Pancreas (tissue), 10 donors: ENCODE results near the gene TRIM28. TPM values are rescaled to one million over a fixed set of nuclear protein-coding genes. Genes with fewer than 3 reads are reported as not detected.

Experiments
- ATAC-seq, 4 donors: fragments of 200-7000 bp; cut with Tn5 transposase; one replicate each; pipeline versions ENCODE4 v1.8.0 to v1.9.1; 2020; ENCODE audit warnings: mild to moderate bottlenecking in 4 of 4, moderate library complexity in 4 of 4
- DNase-seq, 6 donors: peaks; one replicate each; pipeline ENCODE4 v3.0.0-alpha.2; 2020
- FAIRE-seq: peaks from 2 replicates; lab custom pipeline; 2012; peaks lifted over from hg19 to GRCh38; lab: Jason Lieb, UNC
- H3K27ac ChIP-seq, 4 donors: fragments of 200-600 bp; sonication (generic); 1 replicate in 3 of 4; 2 replicates in 1 of 4; pipeline versions ENCODE4 v1.5.0 to v1.8.0; 2020
- H3K27me3 ChIP-seq, 4 donors: fragments of 200-600 bp; one replicate each; pipeline ENCODE4 v1.8.0; 2021
- H3K36me3 ChIP-seq, 3 donors: fragments of 200-600 bp; sonication (generic) in 1 of 3; one replicate each; pipeline versions ENCODE4 v1.5.0 to v1.8.0; 2020 to 2021
- H3K4me1 ChIP-seq, 3 donors: fragments of 200-600 bp; one replicate each; pipeline ENCODE4 v1.8.0; 2021
- H3K4me3 ChIP-seq, 4 donors: fragments of 200-600 bp; sonication (generic) in 2 of 4; one replicate each; pipeline versions ENCODE4 v1.5.0 to v1.8.0; 2020 to 2021
- H3K9me3 ChIP-seq, 4 donors: fragments of 200-600 bp; one replicate each; pipeline ENCODE4 v1.8.0; 2021
- WGBS, 2 donors: extraction: QIAGEN DNeasy Blood & Tissue Kit; methylation state at CpG; one replicate each; pipeline ENCODE4 v1.1.7; 2013; 5-methylcytosine and 5-hydroxymethylcytosine counted together
- intact Hi-C, 3 donors: fragments of 100-400 bp; cut with DNase I; formaldehyde crosslinking; loops; one replicate each; pipeline versions ENCODE4 v1.11.1 to v1.14.2; 2022
- polyA plus RNA-seq, 2 donors: library from polyadenylated mRNA; stranded (reverse); fragments of 200-250 nt; gene quantifications; one replicate each; pipeline ENCODE4 v1.2.3, GENCODE V29; 2013
- total RNA-seq, 6 donors: library from RNA; stranded (reverse); fragmentation: NEBNext Ultra II Directional in 4 of 6; extraction: Animal tissue kit (Norgen Biotek cat#: 25700) in 4 of 6; gene quantifications; one replicate each; pipeline versions ENCODE4 v1.2.1 to v1.2.4, GENCODE V29; 2021 to 2023
- TF ChIP-seq, protein P1 (sequence below), 4 donors: fragments of 200-600 bp; sonication (generic) in 3 of 4; IDR thresholded peaks; one replicate each; pipeline versions ENCODE4 v1.5.0 to v1.8.0; 2021; ENCODE audit warnings: antibody characterized with exemption in 4 of 4
- donor health status: healthy with polysubstance abuse.
- donor health status: DM: no; HTN: no; CAD: no; lungs with moderate emphysema.
- donor health status: DM: no; HTN: no; CAD: no.
- donor health status: control.
- donor health status: control.
- donor health status: Bipolar disorder and iron deficiency.
- donor health status: DM: yes; HTN: yes; CAD: no.
- donor health status: DM: no; HTN: no; CAD: no.
- donor health status: DM: no; HTN: no; CAD: no.
- donor health status: DM: yes; HTN: yes; CAD: no.

Gene TRIM28
- total and polyA plus RNA-seq, 8 donors, result 128 to 212 (median 190) TPM

DNA sequence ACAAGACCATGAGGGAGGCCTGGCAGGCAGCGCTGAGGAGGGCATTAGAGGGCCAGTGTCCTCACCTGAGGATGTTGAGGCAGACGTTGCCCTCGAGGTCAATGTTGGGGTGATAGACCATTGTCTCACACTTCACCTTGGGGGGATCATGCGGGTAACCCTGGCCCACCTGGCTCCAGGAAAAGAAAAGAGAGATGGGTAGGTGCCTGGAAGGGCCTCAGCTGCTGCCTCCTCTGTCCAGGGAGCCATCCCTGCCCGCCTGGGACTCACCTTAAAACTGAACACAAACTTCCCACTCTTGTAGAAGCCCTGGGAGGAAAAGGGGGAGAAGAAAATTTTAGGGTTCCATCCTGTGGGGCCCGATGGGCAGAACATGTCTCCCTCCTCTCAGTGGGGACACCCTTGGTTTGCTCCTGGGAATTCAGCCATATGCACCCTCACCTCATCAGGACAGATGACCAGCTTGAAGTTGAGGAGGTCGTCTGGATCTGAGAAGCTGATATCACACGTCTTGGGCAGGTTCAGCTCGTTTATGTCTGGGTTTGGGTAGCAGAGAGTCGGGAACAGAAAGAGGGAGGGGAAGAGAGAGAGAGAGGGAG, 12.9 kb downstream of the TRIM28 start:
- FAIRE-seq (no peak), DNase-seq (peak in 3 of 6 donors; percentile 20 to 40 (median 23)), ATAC-seq (no peak)
- peaks cover 0 to 14% (median 0%) of the 10 kb centered on the region in 3 donors for H3K36me3 ChIP-seq
- H3K27me3 ChIP-seq, result no peaks in the 10 kb centered on the region
- no peak overlapping the region for H3K27ac ChIP-seq
- no peaks in the 10 kb centered on the region for H3K9me3 ChIP-seq
- H3K4me1 ChIP-seq, result peaks cover 11 to 30% (median 16%) of the 10 kb centered on the region in 3 donors
- intact Hi-C loops, result no loop called here
- TF ChIP-seq, protein P1, sequence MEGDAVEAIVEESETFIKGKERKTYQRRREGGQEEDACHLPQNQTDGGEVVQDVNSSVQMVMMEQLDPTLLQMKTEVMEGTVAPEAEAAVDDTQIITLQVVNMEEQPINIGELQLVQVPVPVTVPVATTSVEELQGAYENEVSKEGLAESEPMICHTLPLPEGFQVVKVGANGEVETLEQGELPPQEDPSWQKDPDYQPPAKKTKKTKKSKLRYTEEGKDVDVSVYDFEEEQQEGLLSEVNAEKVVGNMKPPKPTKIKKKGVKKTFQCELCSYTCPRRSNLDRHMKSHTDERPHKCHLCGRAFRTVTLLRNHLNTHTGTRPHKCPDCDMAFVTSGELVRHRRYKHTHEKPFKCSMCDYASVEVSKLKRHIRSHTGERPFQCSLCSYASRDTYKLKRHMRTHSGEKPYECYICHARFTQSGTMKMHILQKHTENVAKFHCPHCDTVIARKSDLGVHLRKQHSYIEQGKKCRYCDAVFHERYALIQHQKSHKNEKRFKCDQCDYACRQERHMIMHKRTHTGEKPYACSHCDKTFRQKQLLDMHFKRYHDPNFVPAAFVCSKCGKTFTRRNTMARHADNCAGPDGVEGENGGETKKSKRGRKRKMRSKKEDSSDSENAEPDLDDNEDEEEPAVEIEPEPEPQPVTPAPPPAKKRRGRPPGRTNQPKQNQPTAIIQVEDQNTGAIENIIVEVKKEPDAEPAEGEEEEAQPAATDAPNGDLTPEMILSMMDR (IDR thresholded peaks at IDR 0.05), result no peak
- H3K4me3 ChIP-seq, result peak overlapping the region in 2 of 4 donors; percentile 57 to 81
- WGBS, 2 donors, result 45 to 50% methylated on average over 10 of the region's 10 CpGs

DNA sequence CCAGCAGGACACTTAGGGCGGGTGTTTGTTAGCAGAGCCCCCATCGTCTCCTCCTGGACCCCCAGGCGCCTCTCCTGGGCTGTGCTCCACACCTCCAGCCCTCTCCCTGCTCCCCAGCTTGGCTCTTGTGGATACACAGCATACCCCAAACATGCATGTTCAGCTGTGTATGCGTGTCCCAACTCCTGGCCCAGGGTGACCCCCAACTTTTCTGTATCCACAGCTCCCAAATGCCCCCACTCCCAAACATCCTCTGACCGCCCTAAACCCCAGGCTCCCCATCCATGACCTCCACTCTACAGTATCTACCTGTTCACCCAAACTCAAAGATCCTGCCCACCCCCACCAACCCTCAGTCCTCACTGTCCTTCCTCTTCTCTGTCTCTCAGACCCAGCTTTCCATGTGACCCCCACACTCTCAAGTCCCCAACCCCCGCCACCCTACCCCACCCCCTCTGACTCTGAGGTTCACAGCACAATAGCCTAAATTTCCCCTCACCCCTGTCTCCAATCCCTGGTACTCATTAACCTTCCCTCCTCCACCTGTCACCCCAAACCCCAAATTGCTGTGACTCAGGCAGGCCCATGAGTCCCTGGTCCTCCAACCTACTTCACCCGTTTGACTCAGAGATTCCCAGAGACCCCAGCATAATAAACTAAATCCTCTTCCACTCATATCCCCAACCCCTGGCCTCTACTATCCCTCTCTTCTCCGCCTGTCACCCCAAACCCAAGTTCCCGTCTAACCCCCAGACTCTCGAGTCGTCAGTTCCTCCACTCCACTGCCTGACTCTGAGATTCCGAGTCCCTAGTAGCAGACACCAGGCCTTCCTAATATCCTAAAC, 13.6 kb downstream of the TRIM28 start:
- TF ChIP-seq, protein P1 (IDR thresholded peaks at IDR 0.05), result no peak
- Histone ChIP-seq H3K27ac (peak overlapping the region in 3 of 4 donors; percentile 68 to 100 (median 99)), H3K27me3 (no peaks in the 10 kb centered on the region), H3K4me3 (peak overlapping the region; percentile 35 to 81 (median 48)), H3K36me3 (peaks cover 0 to 10% (median 0%) of the 10 kb centered on the region in 3 donors), H3K9me3 (no peaks in the 10 kb centered on the region), H3K4me1 (peaks cover 17 to 36% (median 23%) of the 10 kb centered on the region in 3 donors)
- FAIRE-seq (no peak), DNase-seq (peak in 2 of 6 donors; percentile 33 to 35), ATAC-seq (no peak)
- 18 to 26% methylated on average over 12 of the region's 12 CpGs for WGBS, 2 donors
- intact Hi-C loops, result no loop called here

DNA sequence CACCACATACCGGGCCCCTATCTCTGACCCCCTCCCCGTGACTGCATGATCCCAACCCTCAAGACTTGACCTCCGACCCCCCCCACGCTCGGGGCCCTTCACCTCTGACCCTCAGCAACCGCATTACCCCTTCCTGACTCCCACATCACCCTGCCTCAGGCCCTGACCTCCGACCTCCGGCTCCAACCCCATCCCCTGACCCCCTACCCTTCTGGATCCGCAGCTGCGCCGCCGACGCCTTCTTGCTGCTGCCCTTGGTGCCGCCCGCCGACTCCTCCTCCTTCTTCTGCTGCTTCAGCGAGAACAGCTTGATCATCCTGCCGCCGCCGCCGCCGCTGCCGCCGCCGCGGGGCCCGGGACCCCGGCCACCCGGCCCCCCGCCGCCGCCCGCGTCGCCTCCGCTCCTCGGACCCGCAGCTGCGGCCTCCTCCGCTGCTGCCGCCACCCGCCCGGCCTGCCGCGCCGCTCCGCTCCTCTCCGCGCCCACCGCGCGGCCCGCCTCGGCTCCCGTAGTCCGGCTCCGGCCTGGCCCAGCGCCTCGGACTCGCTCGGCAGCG, 14.3 kb downstream of the TRIM28 start, which contains the start of gene UBE2M:
TSS of gene UBE2M (minus strand) at position 546 of the 557 bp plus-strand sequence. CDS start at position 316, 230 bp downstream.
- DNase-seq (peak; percentile 68 to 97 (median 78)), ATAC-seq (no peak), FAIRE-seq (no peak)
- WGBS, 2 donors, result 0 to 1% methylated on average over 39 to 62 of the region's 62 CpGs
- H3K4me1 ChIP-seq, result peaks cover 24 to 42% (median 30%) of the 10 kb centered on the region in 3 donors
- H3K36me3 ChIP-seq, result peaks cover 0 to 10% (median 0%) of the 10 kb centered on the region in 3 donors
- peak within 1 kb of the TSS; percentile 39 to 86 (median 69) for H3K4me3 ChIP-seq
- no peaks in the 10 kb centered on the region for H3K27me3 ChIP-seq
- TF ChIP-seq, protein P1 (IDR thresholded peaks at IDR 0.05), result no peak
- H3K27ac ChIP-seq, result peak within 1 kb of the TSS; percentile 98 to 100 (median 98)
- intact Hi-C loops, result no loop called here
- no peaks in the 10 kb centered on the region for H3K9me3 ChIP-seq

DNA sequence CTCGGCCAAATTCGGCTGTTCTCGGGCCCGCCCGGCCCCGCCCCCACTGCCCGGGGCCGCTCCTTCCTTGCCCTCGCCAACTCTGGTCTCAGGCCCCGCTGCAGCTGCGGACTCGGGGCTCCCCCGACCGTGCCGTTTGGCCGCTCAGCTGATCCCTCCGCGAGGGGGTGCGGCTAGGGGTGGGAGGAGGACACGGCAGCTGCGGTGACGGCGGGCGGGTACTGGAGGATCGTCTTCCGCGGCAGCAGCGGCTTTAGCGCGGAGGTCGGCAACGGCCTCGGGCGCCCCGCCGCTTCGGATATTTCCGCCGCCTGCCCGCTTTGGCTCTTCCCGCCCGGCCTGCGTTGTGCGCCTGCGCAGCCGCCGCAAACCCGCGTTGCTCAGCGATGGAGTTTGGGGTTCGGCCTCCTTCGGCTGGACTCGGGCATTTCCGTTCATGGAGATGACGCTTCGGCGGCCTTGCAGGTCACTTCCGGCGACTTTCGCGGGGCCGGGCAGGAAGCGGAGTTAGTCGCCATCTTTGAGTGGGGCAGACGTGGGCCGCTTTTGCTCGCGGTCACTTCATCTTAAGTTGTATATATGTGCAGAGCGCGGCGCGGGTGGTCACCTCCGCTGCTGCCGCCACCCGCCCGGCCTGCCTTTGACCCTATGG, 14.9 kb downstream of the TRIM28 start:
- Histone ChIP-seq H3K27ac (peak overlapping the region; percentile 98 to 100 (median 98)), H3K4me1 (peaks cover 25 to 43% (median 30%) of the 10 kb centered on the region in 3 donors), H3K27me3 (no peaks in the 10 kb centered on the region), H3K4me3 (peak overlapping the region; percentile 39 to 86 (median 69)), H3K36me3 (peaks cover 0 to 10% (median 0%) of the 10 kb centered on the region in 3 donors), H3K9me3 (no peaks in the 10 kb centered on the region)
- DNase-seq (peak; percentile 98 to 100 (median 99)), FAIRE-seq (peak; percentile 9), ATAC-seq (peak; percentile 82 to 88 (median 82))
- TF ChIP-seq, protein P1 (IDR thresholded peaks at IDR 0.05), result no peak
- 0% methylated on average over 67 to 76 of the region's 76 CpGs for WGBS, 2 donors
- intact Hi-C loops, result no loop called here
